ENCODE measurements around the gene CLEC19A.

The CLEC19A gene

GRCh38 chr16:19328364-19328763, 42.8 kb downstream of the CLEC19A start:
- no peak for DNase-seq (ENCODE audit: low spot score)

GRCh38 chr16:19329932-19330331, 44.4 kb downstream of the CLEC19A start:
- no peak for DNase-seq (ENCODE audit: low spot score)

DNA sequence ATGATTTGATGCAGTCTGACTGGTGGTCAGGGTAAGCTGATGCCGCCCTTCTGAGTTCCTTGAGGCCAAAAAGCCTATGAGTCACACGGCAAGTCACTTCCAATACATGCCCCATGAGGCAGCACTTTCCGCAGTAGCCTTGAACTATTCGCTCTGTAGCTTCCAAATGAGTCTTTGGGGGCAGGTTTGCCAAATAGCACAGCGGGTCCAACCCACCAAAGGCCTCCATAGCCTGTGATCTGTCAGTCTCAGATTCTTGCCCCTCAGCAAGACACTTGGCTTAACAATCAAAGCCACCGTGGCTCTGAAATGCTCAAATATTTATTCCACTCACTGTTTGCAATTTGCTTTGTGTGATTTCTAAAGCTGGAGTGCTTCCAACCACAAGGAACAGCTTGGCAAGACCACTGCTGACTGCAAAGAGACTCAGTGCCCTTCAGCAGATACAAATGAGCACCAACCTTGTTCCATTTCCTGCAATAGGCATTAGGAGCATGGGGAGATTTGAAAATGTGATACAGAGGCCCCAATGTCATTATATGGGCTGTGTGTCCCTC, 45.4 kb downstream of the CLEC19A start:
- no peak for DNase-seq (ENCODE audit: low spot score)

- DNase-seq (ENCODE audit: low spot score), result no peak
Measured at GRCh38 chr16:19331794-19332193, 46.3 kb downstream of the CLEC19A start.

DNA sequence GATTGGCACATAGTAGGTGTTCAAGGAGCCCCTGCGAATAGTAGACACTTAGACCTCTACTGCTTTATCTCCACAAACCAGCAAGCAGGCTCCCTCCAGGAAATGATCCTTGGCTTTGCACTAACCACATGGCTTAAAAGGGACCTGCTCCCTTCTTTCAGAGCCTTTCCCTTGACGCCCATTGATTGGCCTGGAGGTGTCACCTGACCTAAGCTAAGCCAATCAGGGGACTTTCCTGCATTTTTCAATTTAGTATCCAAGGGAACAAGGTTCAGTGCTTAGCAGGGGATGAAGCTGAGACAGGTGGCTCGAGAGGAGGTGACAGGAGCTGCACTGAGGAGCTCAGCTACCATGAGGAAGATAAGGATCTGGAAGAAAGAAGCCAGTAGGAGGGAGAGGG, 52.8 kb downstream of the CLEC19A start:
- no peak for DNase-seq (ENCODE audit: low spot score)

DNA sequence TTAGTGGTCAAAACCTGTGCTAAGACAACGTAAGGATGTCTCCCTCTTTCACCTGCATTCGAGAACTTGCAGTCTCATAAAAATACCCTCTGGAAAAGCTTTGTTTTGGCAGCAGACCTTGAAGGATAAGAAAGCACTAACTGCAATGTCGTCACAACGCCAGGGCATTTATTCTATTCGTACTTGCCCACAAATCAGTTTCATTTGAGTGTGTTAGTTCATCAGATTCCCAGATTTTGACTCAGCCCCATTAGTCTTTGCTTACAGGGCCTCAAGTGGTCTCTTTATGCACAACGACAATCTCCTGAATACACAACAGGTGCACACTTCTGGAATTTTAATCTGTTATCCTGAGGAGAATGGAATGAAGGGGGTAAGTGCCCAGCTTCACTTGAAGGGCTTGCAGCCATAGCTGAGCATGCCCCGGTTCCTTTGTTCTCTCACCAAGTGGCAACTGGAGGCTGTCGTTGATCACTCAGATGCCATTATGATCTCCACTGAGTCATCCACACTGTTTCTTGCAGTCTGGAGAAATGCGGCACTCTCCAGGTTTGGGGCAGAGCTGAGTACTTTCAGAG, 58.8 kb downstream of the CLEC19A start:
- no peak for DNase-seq (ENCODE audit: low spot score)

GRCh38 chr16:19344980-19345379, 59.4 kb downstream of the CLEC19A start:
- no peak for DNase-seq (ENCODE audit: low spot score)

DNA sequence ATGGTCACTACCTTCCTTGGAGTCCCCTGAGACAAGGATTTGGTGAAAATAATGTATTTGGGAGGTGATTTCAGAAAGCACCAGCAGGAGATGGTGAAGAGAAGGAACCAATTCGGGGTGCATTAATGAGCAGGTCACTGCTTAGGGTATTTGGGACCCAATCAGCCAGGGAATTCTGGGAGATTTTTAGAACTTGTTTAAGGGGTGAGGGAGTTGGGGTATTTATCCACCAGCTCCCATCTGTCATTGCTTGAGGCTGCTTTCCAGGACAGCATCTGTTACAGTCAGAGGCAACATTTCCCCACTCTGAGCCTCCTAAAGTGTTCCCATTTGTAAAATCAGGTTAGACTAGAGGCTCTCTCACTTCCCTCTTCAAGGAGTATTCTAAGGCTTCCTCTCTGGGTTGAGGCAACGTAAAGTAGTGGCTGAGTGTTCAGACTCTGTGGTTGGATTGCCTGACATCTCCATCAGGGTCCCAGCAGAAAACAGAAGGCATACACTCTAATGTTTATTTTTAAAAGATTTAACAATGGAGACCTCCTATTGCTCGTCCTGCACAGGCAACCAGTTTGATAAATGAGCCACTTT, 60.9 kb downstream of the CLEC19A start:
- DNase-seq (ENCODE audit: low spot score), result no peak

GRCh38 chr16:19348125-19348524, 62.6 kb downstream of the CLEC19A start:
- no peak for DNase-seq (ENCODE audit: low spot score)

- DNase-seq (ENCODE audit: low spot score), result no peak
Measured at GRCh38 chr16:19348578-19349315, 63.2 kb downstream of the CLEC19A start.

GRCh38 chr16:19354371-19354770, 68.8 kb downstream of the CLEC19A start:
- no peak for DNase-seq (ENCODE audit: low spot score)

DNA sequence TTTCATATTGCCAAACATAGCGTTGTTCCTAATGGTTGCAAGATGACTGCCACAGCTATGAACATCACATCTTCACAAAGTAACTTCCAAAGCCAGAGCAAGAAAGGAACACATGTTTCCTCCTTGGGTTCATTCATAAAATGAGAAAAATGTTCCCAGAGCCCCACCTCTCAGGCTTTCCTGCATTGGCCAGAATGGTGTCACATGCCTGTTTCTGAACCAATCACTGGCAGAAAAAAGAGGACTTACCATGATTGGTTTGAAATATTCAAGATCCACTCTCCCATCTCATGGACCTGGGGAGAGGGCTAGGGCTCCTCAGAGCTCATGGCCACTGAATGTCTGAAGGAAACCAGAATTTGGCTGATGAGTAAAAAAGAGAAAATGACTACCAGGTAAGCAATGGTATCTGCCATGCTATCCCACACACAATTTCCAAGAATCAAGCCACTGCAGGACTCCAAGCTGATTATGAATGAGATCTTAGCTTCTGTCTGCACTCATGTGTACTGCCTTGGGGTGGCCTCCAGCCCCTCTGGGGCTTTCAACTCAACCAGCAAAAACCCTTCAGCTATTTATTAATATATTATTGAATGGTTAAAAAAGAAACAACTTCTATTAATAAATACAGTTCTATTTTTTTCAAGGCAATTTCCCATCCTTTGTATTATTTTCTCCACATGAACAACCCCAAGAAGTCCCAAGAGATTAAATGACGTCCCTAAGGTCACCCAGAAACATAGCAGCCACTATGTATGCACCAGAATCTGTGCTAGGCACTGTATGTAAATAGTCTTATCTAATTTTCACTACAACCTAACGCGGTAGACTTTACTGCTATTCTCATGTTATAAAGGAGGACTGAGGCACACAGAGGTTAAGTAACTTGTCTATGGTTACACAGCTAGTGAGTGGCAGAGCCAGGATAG, 70.8 kb downstream of the CLEC19A start:
- no peak for DNase-seq (ENCODE audit: low spot score)

DNA sequence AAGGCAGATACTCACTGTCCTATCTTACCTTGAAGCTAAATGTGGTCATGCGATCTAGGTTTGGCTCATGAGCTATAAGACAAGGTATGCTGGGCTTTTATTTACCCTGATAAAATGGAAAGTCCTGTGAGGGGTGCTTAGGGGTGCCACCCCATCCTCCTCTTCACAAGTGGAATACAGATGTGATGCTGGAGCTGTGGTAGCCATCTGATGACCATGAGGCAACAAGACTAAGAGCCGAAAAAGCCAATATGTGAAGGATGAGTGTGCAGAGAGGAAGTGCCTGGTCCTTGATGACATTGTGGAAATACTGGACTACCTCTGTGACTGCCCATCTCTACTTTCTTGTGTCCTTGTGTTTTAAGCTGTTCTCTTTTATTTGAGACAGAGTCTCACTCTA, 74.0 kb downstream of the CLEC19A start:
- no peak for DNase-seq (ENCODE audit: low spot score)
